ENCODE results near the gene DAZAP1.
A peak's percentile ranks its signal among the peaks of the same experiment; 100 is the strongest.

The DAZAP1 gene

GRCh38 chr19:1369214-1369805, 38.1 kb upstream of the DAZAP1 start:
- peaks cover 4% of the 10 kb centered on the region; the same call in 1 of the 2 replicates for H3K4me1 ChIP-seq
- no peaks in the 10 kb centered on the region for H3K27me3 ChIP-seq (ENCODE audit: low read depth)
- DNase-seq (ENCODE audit: low spot score in 2 of 2) = no peak
- no peaks in the 10 kb centered on the region for H3K9me3 ChIP-seq
- H3K36me3 ChIP-seq (replicated peaks) = peaks cover 86% of the 10 kb centered on the region
- no peak overlapping the region for H3K4me3 ChIP-seq
- in situ Hi-C loops (cut with MboI; ENCODE audit: low sequenced_read_pairs) = no loop called here

- Histone ChIP-seq H3K27me3 (ENCODE audit: low read depth) (no peaks in the 10 kb centered on the region), H3K36me3 (replicated peaks) (peaks cover 80% of the 10 kb centered on the region), H3K4me1 (peaks cover 4% of the 10 kb centered on the region; the same call in 1 of the 2 replicates), H3K9me3 (no peaks in the 10 kb centered on the region), H3K4me3 (no peak overlapping the region)
- in situ Hi-C loops (cut with MboI; ENCODE audit: low sequenced_read_pairs) = no loop called here
- DNase-seq (ENCODE audit: low spot score in 2 of 2) = no peak
These were observed 36.6 kb upstream of the DAZAP1 start for GRCh38 chr19:1370579-1371361.

GRCh38 chr19:1373042-1373533, 34.3 kb upstream of the DAZAP1 start:
- peaks cover 4% of the 10 kb centered on the region; the same call in 1 of the 2 replicates for H3K4me1 ChIP-seq
- no peaks in the 10 kb centered on the region for H3K9me3 ChIP-seq
- in situ Hi-C loops (cut with MboI; ENCODE audit: low sequenced_read_pairs) = no loop called here
- H3K27me3 ChIP-seq (ENCODE audit: low read depth) = no peaks in the 10 kb centered on the region
- no peak for DNase-seq (ENCODE audit: low spot score in 2 of 2)
- no peak overlapping the region for H3K4me3 ChIP-seq
- H3K36me3 ChIP-seq (replicated peaks) = peaks cover 62% of the 10 kb centered on the region

GRCh38 chr19:1373534-1374249, 33.7 kb upstream of the DAZAP1 start:
- in situ Hi-C loops (cut with MboI; ENCODE audit: low sequenced_read_pairs) = no loop called here
- H3K4me1 ChIP-seq = peaks cover 4% of the 10 kb centered on the region; the same call in 1 of the 2 replicates
- peak in 1 of 2 experiments; percentile 75 for DNase-seq (ENCODE audit: low spot score in 2 of 2)

GRCh38 chr19:1374250-1374577, 33.2 kb upstream of the DAZAP1 start:
- Histone ChIP-seq H3K9me3 (no peaks in the 10 kb centered on the region), H3K4me1 (peaks cover 4% of the 10 kb centered on the region; the same call in 1 of the 2 replicates), H3K36me3 (replicated peaks) (peaks cover 56% of the 10 kb centered on the region), H3K27me3 (ENCODE audit: low read depth) (no peaks in the 10 kb centered on the region), H3K4me3 (no peak overlapping the region)
- in situ Hi-C loops (cut with MboI; ENCODE audit: low sequenced_read_pairs) = no loop called here
- no peak for DNase-seq (ENCODE audit: low spot score in 2 of 2)

More at GRCh38 chr19:1373534-1374249, 33.7 kb upstream of the DAZAP1 start:
- Histone ChIP-seq H3K4me3 (no peak overlapping the region), H3K36me3 (replicated peaks) (peaks cover 59% of the 10 kb centered on the region), H3K9me3 (no peaks in the 10 kb centered on the region), H3K27me3 (ENCODE audit: low read depth) (no peaks in the 10 kb centered on the region)

GRCh38 chr19:1376415-1376805, 31.0 kb upstream of the DAZAP1 start:
- no peaks in the 10 kb centered on the region for H3K27me3 ChIP-seq (ENCODE audit: low read depth)
- H3K9me3 ChIP-seq = no peaks in the 10 kb centered on the region
- peaks cover 7% of the 10 kb centered on the region for H3K4me1 ChIP-seq
- peaks cover 34% of the 10 kb centered on the region for H3K36me3 ChIP-seq (replicated peaks)
- no peak for DNase-seq (ENCODE audit: low spot score in 2 of 2)
- H3K4me3 ChIP-seq = no peak overlapping the region
- in situ Hi-C loops (cut with MboI; ENCODE audit: low sequenced_read_pairs) = no loop called here

- in situ Hi-C loops (cut with MboI; ENCODE audit: low sequenced_read_pairs) = no loop called here
- no peaks in the 10 kb centered on the region for H3K27me3 ChIP-seq (ENCODE audit: low read depth)
- no peak overlapping the region for H3K4me3 ChIP-seq
- DNase-seq (ENCODE audit: low spot score in 2 of 2) = no peak
- peaks cover 11% of the 10 kb centered on the region for H3K4me1 ChIP-seq
- peaks cover 26% of the 10 kb centered on the region for H3K36me3 ChIP-seq (replicated peaks)
- H3K9me3 ChIP-seq = no peaks in the 10 kb centered on the region
These were observed 30.0 kb upstream of the DAZAP1 start for GRCh38 chr19:1377176-1377964.

- DNase-seq (ENCODE audit: low spot score in 2 of 2) = no peak
- no peak overlapping the region for H3K4me3 ChIP-seq
- no peaks in the 10 kb centered on the region for H3K27me3 ChIP-seq (ENCODE audit: low read depth)
- in situ Hi-C loops (cut with MboI; ENCODE audit: low sequenced_read_pairs) = no loop called here
- no peaks in the 10 kb centered on the region for H3K9me3 ChIP-seq
- H3K36me3 ChIP-seq (replicated peaks) = peaks cover 18% of the 10 kb centered on the region
- peaks cover 8% of the 10 kb centered on the region for H3K4me1 ChIP-seq
These were observed 29.2 kb upstream of the DAZAP1 start for GRCh38 chr19:1377965-1378785.

- Histone ChIP-seq H3K9me3 (no peaks in the 10 kb centered on the region), H3K36me3 (replicated peaks) (peaks cover 6% of the 10 kb centered on the region), H3K4me1 (peaks cover 7% of the 10 kb centered on the region), H3K27me3 (ENCODE audit: low read depth) (no peaks in the 10 kb centered on the region), H3K4me3 (no peak overlapping the region)
- in situ Hi-C loops (cut with MboI; ENCODE audit: low sequenced_read_pairs) = no loop called here
- no peak for DNase-seq (ENCODE audit: low spot score in 2 of 2)
These were observed 28.1 kb upstream of the DAZAP1 start for GRCh38 chr19:1379126-1379905.

GRCh38 chr19:1379961-1380489, 27.4 kb upstream of the DAZAP1 start:
- H3K4me3 ChIP-seq = no peak overlapping the region
- in situ Hi-C loops (cut with MboI; ENCODE audit: low sequenced_read_pairs) = loop anchor here (5.0 kb wide), 1 partner anchor 98 kb away; no protein-coding TSS in a partner anchor
- no peaks in the 10 kb centered on the region for H3K27me3 ChIP-seq (ENCODE audit: low read depth)
- peaks cover 10% of the 10 kb centered on the region for H3K4me1 ChIP-seq
- no peaks in the 10 kb centered on the region; the same call in none of the 2 replicates for H3K36me3 ChIP-seq (replicated peaks)
- no peak for DNase-seq (ENCODE audit: low spot score in 2 of 2)
- no peaks in the 10 kb centered on the region for H3K9me3 ChIP-seq

GRCh38 chr19:1382250-1382649, 25.1 kb upstream of the DAZAP1 start:
- Histone ChIP-seq H3K27me3 (ENCODE audit: low read depth) (no peaks in the 10 kb centered on the region), H3K4me3 (no peak overlapping the region), H3K4me1 (peaks cover 11% of the 10 kb centered on the region), H3K9me3 (no peaks in the 10 kb centered on the region), H3K36me3 (replicated peaks) (peaks cover 19% of the 10 kb centered on the region)
- no peak for DNase-seq (ENCODE audit: low spot score in 2 of 2)
- in situ Hi-C loops (cut with MboI; ENCODE audit: low sequenced_read_pairs) = loop anchor here (5.0 kb wide), 1 partner anchor 100 kb away; no protein-coding TSS in a partner anchor

- Histone ChIP-seq H3K9me3 (no peaks in the 10 kb centered on the region), H3K4me1 (peaks cover 11% of the 10 kb centered on the region), H3K27me3 (ENCODE audit: low read depth) (no peaks in the 10 kb centered on the region), H3K4me3 (peak overlapping the region; percentile 59), H3K36me3 (replicated peaks) (peaks cover 23% of the 10 kb centered on the region)
- in situ Hi-C loops (cut with MboI; ENCODE audit: low sequenced_read_pairs) = loop anchor here (5.0 kb wide), 1 partner anchor 101 kb away; no protein-coding TSS in a partner anchor
- peak in 1 of 2 experiments; percentile 81 for DNase-seq (ENCODE audit: low spot score in 2 of 2)
These were observed 24.4 kb upstream of the DAZAP1 start for GRCh38 chr19:1383017-1383311.
